OCI-M2 (cell line): ENCODE results near the gene CAMTA1.

Experiments used
- DNase-seq: peaks from one replicate; lab custom pipeline; 2025; ENCODE audit not compliant: unreplicated experiment; lab: John Stamatoyannopoulos, UW

The CAMTA1 gene

DNA sequence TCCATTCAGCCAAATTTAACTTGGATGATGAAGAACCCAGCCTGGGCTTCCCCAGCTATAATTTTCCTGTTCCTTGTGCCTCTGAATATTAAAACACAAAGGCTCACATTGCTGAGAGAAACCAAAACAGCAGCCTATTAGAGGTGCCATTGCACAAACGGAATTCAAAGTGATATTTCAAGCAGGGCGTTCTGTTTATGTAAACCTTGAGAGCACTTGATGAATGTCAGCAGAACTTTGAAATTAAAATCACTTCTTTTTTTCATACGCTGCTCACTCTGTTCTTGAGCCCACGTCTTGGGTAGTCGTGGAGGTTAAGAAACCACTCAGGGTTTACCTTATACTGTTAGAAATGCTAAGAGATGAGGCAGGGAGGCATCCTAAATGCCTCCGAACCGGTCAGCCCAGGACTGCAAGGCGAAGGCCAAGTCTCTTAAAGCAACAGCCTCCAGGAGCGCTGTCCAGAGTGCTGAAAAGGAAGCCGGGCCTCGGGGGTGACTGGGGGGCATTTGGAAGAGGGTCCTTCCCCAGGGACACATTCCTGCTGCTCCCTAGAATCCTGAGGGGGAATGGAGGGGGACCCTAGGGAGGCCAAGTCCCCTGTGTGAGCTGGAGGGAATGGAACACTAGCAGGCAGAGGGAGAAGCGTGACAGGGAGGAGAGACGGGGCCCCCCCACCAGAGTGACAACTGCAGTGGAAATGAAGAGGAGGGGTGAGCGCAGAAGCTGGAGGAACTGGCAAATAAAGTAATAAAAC, 831.0 kb downstream of the CAMTA1 start:
- no peak for DNase-seq

DNA sequence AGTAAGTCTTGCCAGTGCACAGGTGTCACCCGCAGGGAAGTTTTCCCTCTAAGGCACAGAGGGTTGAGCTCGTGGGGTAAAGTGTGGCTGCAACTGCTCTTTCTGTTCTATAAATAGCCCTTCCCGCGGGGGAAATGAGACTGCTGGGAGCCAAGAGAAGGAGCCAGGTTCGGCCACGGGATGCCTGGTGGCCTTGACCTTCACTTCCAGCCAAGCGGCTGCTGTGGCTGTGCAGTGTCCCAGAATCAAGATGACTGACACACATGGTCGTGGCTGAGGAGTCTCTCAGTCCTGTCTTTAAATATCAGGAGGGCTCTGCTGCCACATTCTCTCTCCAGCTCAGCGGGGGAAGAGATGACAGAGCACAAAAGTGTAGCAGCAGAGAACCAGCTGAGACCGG, 831.7 kb downstream of the CAMTA1 start:
- DNase-seq = no peak

DNA sequence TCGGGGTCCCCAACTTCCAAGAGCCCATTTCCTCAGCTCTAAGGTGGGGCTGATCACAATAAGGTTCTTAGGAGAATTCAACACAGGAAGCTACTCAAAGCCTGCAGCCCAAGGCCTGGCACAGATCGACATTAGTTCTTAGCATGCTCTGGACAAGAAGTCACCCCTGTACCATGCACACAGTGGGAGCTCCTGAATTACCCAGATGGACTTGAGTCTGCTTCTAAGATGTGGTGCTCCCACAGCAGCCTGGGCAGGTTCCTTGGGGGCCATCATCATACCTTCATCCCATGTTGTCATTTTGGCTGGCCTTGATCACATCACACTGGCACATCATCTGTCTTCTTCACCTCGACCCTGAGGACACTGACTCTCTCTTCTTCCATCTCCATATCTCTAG, 832.6 kb downstream of the CAMTA1 start:
- no peak for DNase-seq

DNA sequence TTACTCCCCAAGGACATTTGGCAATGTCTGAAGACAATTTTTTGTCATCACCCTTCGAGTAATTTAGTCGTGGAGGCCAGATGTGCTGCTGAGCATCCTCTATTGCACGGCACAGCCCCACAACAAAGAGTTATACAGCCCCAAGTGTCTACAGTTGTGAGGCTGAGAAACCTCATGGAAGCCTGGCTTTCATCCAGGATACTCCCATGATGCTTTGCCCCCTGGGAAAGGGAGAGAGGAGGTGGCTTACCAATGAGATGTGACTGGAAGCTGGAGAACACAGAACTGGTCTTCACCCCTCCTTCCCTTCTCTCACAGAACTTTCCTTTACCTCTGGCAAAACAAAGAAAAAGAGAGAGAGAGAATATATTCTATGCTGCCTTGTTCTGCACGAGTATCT, 834.9 kb downstream of the CAMTA1 start:
- DNase-seq = no peak

GRCh38 chr1:7621334-7622219, 836.3 kb downstream of the CAMTA1 start:
- DNase-seq = no peak

DNA sequence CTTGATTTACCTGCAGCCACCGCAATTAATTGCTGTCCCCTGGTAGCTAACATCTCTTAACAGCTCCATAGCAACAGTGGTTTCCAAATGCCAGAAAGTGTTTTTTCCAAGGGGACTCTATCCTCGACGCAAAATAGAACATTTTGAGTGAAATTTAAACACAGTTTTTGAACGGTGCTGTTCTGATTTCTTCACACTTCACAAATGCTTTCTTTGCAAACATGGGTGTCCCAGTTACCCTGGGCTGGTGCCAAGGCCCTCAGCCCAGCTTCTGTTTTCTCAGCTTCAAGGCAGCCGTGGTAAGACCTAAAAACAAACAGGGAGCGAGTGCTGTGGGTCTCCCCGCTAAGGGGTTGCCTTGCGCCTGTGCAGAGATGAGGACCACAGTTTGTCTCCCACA, 838.6 kb downstream of the CAMTA1 start:
- DNase-seq = no peak

- no peak for DNase-seq
These were observed 839.6 kb downstream of the CAMTA1 start for GRCh38 chr1:7624791-7625355.

GRCh38 chr1:7625401-7625800, 840.1 kb downstream of the CAMTA1 start:
- DNase-seq = no peak

DNA sequence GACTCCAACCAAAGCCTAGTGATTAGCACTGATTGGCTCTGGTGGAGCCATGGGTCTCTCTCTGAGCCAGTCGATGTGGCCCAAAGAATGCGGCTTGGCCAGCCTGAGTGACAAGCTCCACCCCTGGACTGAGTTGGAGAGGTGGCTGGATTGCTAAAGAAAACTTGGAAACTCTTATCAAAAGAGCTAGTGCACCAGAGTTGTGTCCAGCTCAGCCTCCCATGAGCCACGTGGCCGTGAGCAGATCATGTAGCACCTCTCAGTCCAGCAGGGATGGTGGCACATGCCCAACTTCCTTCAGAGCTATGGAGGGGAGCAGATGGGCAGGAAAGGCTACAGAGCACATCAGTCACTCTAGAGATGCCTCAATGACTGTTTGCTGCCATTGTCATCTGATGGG, 843.0 kb downstream of the CAMTA1 start:
- DNase-seq = no peak

DNA sequence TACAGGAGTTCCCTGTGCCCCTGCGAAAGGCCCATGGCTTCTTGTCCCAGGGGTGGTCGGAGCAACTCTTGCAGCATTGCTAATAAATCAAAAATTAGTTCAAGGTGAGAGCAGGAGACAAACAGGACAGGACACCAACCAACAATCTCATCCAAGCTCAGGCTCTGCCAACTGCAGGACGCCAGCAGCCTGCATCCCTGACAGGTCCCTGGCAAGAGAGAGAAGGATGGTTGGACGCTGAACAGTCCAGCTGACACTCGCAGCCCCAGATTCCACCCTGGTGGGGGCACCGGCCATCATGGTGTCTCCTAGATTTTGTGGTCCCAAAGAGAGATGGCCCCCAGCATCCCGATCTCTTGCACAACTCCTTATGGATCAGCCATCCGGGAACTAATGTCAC, 843.8 kb downstream of the CAMTA1 start:
- no peak for DNase-seq

DNA sequence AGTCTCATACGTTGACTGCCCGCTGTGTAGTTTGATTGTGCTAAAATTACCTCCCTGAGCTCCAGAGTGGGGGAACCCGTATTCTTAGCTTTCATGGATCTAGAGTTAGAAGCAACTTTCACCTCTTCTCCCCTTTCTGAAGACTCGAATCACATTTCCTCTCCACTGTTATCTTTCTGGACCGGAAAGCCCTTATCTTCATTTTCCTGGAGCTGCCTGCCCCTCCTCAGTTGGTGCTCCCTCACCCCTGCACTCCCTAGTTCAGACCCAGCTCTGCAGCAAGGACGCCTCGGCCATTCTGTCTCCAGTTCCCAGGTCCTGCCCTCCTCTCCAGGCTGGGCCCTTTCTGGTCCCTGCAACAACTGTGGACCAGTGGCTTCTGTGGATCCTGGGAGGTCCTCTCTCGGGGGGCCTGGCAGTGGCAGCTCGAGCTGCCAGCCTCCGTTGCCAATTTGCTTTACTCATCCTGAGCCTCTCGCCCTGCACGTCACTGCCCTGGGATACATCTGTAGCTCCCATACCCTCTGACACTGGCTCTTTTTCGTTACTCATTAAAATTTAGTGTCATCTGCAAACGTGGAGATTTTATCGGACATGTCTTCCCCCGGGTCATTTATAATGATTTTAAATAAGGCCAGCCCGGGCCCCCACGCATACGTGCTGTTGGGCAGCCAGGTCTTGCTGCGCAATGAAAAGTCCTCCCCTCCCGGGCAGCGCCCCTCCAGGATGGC, 844.4 kb downstream of the CAMTA1 start:
- no peak for DNase-seq

GRCh38 chr1:7630378-7630777, 845.1 kb downstream of the CAMTA1 start:
- DNase-seq = no peak

- DNase-seq = no peak
These were observed 846.9 kb downstream of the CAMTA1 start for GRCh38 chr1:7632176-7632575.

DNA sequence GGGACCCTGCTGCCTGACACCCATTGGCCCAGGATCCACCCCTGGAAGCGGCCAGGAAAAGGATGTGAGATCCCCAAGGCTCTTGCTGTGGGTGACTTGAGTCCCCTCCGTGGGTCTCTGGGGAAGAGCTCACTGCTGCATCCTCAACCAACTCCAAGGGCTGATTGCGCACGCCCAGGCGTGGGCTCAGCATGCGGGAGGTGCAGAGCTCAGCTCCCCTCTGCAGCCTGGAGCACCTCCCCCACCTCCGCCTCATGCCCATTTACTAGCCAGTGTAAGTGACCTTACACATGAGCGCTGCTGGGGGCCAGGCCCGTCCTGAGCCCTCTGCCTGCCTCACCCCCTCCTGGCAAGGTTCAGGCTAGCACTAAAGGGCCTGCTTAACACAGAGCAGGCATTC, 847.4 kb downstream of the CAMTA1 start:
- no peak for DNase-seq

DNA sequence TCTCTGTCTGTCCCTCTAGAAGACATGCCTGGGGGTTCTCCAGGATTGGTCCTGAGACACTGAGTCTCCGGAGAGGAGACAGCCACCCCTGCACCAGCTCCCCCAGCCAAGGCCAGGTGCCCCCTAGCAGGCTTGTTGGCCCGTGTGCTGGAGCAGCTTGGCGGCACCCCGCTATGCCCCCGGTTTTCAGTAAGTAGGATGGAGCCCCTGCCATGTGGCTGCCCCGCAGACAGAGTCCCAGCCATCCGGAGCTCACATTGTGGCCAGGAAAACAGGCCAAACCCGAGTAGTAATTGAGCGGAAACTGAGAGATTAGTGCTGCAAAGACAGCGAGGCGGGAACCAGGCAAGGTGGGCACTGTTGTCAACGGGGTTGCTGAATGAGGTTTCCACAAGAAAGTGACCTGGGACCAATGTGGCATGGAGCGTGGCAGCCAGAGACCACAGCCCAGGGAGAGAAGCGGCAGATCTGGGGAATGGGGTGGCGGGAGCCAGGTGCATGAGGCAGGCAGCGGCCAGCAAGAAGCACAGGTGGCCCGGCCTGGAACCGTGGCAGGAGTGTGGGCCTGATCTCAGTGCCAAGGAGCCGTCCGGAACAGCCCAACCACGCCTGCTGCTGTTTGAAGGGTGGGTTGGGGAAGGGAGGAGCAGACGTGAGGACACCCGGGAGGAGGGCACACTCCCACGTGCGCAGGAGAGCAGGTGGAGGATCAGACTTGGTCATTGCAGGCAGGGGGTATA, 848.4 kb downstream of the CAMTA1 start:
- DNase-seq = no peak

DNA sequence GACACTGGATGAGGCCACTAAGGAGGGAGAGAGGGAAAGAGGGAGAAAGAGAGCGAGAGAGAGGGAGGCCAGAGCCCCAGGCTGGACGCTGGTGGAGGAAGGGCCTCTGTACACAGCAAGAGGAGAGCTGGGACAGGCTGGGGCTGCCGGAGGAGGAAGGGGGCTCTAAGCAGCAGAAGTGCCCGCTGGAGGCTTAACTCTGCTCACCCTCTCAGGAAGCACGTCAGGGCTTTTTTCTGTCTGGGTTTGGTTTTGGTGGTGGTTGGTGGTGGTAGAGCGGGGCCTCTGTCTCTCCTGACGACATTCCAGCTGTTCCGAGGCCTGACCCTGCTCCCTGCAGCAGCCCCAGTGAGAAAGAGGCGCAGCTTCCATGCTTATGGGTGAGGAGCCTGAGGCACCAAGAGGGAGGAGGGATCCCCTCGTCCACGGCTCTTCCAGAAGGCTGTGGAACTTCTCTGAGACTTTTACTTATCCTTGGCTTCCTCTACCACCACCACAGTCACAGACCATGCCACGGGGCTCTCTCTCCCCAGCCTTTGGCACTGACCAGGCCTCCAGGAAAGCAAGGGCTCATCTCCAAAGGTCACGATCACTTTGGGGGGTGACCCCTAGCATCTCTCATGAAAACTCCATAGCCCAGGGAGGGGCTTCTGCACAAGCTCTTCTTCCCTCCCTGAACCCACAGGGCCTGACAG, 849.4 kb downstream of the CAMTA1 start:
- no peak for DNase-seq

GRCh38 chr1:7636795-7637526, 851.7 kb downstream of the CAMTA1 start:
- DNase-seq = no peak

- DNase-seq = no peak
These were observed 852.8 kb downstream of the CAMTA1 start for GRCh38 chr1:7638078-7638477.

DNA sequence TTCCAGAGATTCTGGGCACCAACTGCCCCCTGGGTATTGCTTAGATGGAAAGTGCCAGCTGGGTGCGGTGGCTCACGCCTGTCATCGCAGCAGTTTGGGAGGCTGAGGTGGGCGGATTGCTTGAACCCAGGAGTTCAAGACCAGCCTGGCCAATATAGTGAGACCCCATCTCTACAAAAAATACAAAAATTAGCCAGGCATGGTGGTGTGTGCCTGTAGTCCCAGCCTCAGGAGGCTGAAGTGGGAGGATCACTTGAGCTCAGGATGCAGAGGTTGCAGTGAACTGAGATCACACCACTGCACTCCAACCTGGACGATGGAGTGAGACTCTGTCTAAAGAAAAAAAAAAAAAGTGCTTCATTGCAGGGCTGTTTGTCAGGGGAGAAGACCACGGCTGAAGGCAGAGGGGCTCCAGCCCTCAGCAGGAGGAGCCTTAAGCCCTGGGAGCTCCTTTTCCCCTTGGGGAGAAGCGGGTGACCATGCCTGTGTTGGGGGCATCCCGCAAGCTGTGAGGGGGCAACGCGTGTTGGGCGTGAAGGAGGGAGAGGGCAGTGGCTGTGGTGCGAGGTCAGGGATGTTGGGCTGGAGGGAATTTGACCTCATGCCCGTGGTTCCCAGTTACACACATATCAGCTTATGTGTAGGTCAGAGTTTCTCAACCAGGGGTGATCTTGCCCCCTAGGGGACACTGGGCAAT, 854.3 kb downstream of the CAMTA1 start:
- DNase-seq = no peak
